Endothelial cell of umbilical vein (primary cell): ENCODE measurements around the gene BARX1. TPM values are rescaled to one million over a fixed set of nuclear protein-coding genes. Genes with fewer than 3 reads are reported as not detected.

Source experiments
- BruUV-seq: library from RNA; stranded (reverse); fragments of 400-500 nt; replicated peaks from 2 replicates; lab custom pipeline; 2021; lab: Mats Ljungman, UMichigan
- CTCF ChIA-PET: fragments of 300-600, 350-600 bp; sonication (Branson Sonifier 250); formaldehyde crosslinking; loops from one replicate; lab custom pipeline; 2021; ENCODE audit warnings: antibody characterized with exemption, inconsistent platforms; lab: Charles Lee
- POLR2A ChIA-PET: fragments of 300-600, 350-600 bp; sonication (Branson Sonifier 250); formaldehyde crosslinking; loops from one replicate; lab custom pipeline; 2021; ENCODE audit warnings: antibody characterized with exemption, inconsistent platforms; lab: Charles Lee
- DNase-seq: peaks from one replicate; pipeline ENCODE4 v3.0.0-alpha.2; 2011; ENCODE audit warnings: low read depth, low spot score
- FAIRE-seq: peaks from 2 replicates; lab custom pipeline; 2011; peaks lifted over from hg19 to GRCh38; lab: Jason Lieb, UNC
- H2AFZ ChIP-seq: 2 replicates; pipeline ENCODE4 v1.6.0; 2012; ENCODE audit warnings: low read depth, low read length, control low read depth, inconsistent platforms
- H3K27ac ChIP-seq: 2 replicates; pipeline ENCODE4 v1.5.1; 2011; ENCODE audit warnings: low read depth, mild to moderate bottlenecking, control low read depth, low read length, moderate library complexity; ENCODE audit not compliant: insufficient read depth
- H3K27me3 ChIP-seq, 2 experiments: 2 replicates each; pipeline versions ENCODE4 v1.6.0 to v1.6.1; 2011; ENCODE audit warnings: low read length in 2 of 2, mixed read lengths in 1 of 2; ENCODE audit not compliant: control insufficient read depth in 2 of 2, insufficient read depth in 2 of 2
- H3K36me3 ChIP-seq, 2 experiments: 2 replicates in 1 of 2; 3 replicates in 1 of 2; pipeline ENCODE4 v1.5.1; 2011; ENCODE audit warnings: low read length in 2 of 2, mild to moderate bottlenecking in 1 of 2, moderate library complexity in 1 of 2; ENCODE audit not compliant: control insufficient read depth in 2 of 2, insufficient read depth in 2 of 2; ENCODE audit errors: extremely low read depth in 1 of 2
- H3K4me1 ChIP-seq: 3 replicates; pipeline ENCODE4 v1.5.1; 2011; ENCODE audit warnings: mild to moderate bottlenecking, low read length; ENCODE audit not compliant: control insufficient read depth, insufficient read depth; ENCODE audit errors: extremely low read depth
- H3K4me2 ChIP-seq: 2 replicates; pipeline ENCODE4 v1.6.1; 2011; ENCODE audit warnings: low read length, control low read depth, mixed read lengths; ENCODE audit not compliant: insufficient read depth
- H3K4me3 ChIP-seq, 3 experiments: fragments of 200-600 bp in 1 of 3; sonication (generic), shearing (Covaris generic) in 1 of 3; replicated peaks in 1 of 3; 2 replicates each; pipeline ENCODE4 v1.5.1; 2011 to 2016; ENCODE audit warnings: control low read depth in 3 of 3, low read length in 3 of 3, mild to moderate bottlenecking in 2 of 3, inconsistent platforms in 1 of 3, low read depth in 1 of 3, moderate library complexity in 1 of 3; ENCODE audit not compliant: insufficient read depth in 1 of 3
- H3K79me2 ChIP-seq: 2 replicates; pipeline ENCODE4 v1.6.0; 2012; ENCODE audit warnings: low read length, inconsistent platforms; ENCODE audit not compliant: control insufficient read depth, insufficient read depth
- H3K9ac ChIP-seq: replicated peaks from 2 replicates; pipeline ENCODE3; 2011; ENCODE audit warnings: low read length, control low read depth; ENCODE audit not compliant: insufficient read depth; ENCODE audit errors: extremely low read depth
- H3K9me1 ChIP-seq: replicated peaks from 3 replicates; pipeline ENCODE4 v1.6.0; 2011; ENCODE audit warnings: mild to moderate bottlenecking, low read length; ENCODE audit not compliant: control insufficient read depth, insufficient read depth; ENCODE audit errors: extremely low read depth
- H3K9me3 ChIP-seq: replicated peaks from 2 replicates; pipeline ENCODE4 v1.5.1; 2012; ENCODE audit warnings: low read length, inconsistent platforms; ENCODE audit not compliant: control insufficient read depth, insufficient read depth
- H4K20me1 ChIP-seq: replicated peaks from 2 replicates; pipeline ENCODE3; 2011; ENCODE audit warnings: mild to moderate bottlenecking, low read length; ENCODE audit not compliant: control insufficient read depth, insufficient read depth; ENCODE audit errors: extremely low read depth
- EZH2 ChIP-seq: IDR thresholded peaks from 2 replicates; pipeline ENCODE4 v1.6.1; 2012; ENCODE audit warnings: borderline replicate concordance, low read depth, mild to moderate bottlenecking, moderate library complexity, low read length, inconsistent platforms; ENCODE audit not compliant: severe bottlenecking
- FOS ChIP-seq: IDR thresholded peaks from 2 replicates; pipeline ENCODE4 v1.6.1; 2011; ENCODE audit warnings: mild to moderate bottlenecking, low read length, moderate library complexity, borderline replicate concordance; ENCODE audit not compliant: insufficient read depth
- GATA2 ChIP-seq: IDR thresholded peaks from 2 replicates; pipeline ENCODE4 v1.7.0; 2011; ENCODE audit warnings: low read depth, mild to moderate bottlenecking, moderate library complexity, mixed read lengths, low read length; ENCODE audit not compliant: insufficient read length, insufficient read depth
- JUN ChIP-seq: IDR thresholded peaks from 2 replicates; pipeline ENCODE4 v1.6.1; 2011; ENCODE audit warnings: borderline replicate concordance, low read depth; ENCODE audit not compliant: insufficient read length, insufficient read depth
- MAX ChIP-seq: IDR thresholded peaks from 2 replicates; pipeline ENCODE4 v1.6.1; 2011; ENCODE audit not compliant: insufficient read depth, insufficient read length
- MYC ChIP-seq: IDR thresholded peaks from one replicate; pipeline ENCODE4 v1.6.1; 2011; ENCODE audit warnings: mild to moderate bottlenecking, low read depth, low read length
- POLR2A ChIP-seq: IDR thresholded peaks from 2 replicates; pipeline ENCODE4 v1.6.1; 2012; ENCODE audit warnings: low read depth, mild to moderate bottlenecking, control low read depth, low read length
- dilution Hi-C: fragments of 300-500 bp; cut with MboI; formaldehyde crosslinking; loops from one replicate; pipeline ENCODE4 v1.15.0; 2019; ENCODE audit warnings: low sequenced_read_pairs; ENCODE audit not compliant: extremely low pct_ligation_motif_present
- intact Hi-C: fragments of 100-400 bp; cut with micrococcal nuclease; formaldehyde crosslinking; loops from one replicate; pipeline ENCODE4 v1.10.0; 2022
- polyA plus RNA-seq, 4 experiments: library from polyadenylated mRNA; depleted of rRNA in 3 of 4; stranded (reverse) in 3 of 4; unstranded in 1 of 4; fragments of >200 nt; gene quantifications; 2 replicates each; pipeline versions ENCODE4 v1.2.1 to v1.2.3, GENCODE V29; 2011 to 2012; ENCODE audit warnings: missing spikeins in 1 of 4
- total RNA-seq: library from RNA; stranded (reverse); gene quantifications from 2 replicates; pipeline ENCODE4 v1.2.3, GENCODE V29; 2021

BARX1 gene
- total and polyA plus RNA-seq, 2 donors (not counting 3 experiments of a cell fraction or from before 2014, with no cell fraction given), result not detected

GRCh38 chr9:93952784-93953495, 2.2 kb downstream of the BARX1 start:
- intact Hi-C loops, result no loop called here
- FAIRE-seq (no peak), DNase-seq (no peak)
- H3K4me2 ChIP-seq, result no peak overlapping the region
- no peaks in the 10 kb centered on the region for H4K20me1 ChIP-seq
- H2AFZ ChIP-seq, result no peak overlapping the region
- H3K4me3 ChIP-seq, result no peak overlapping the region
- peaks cover 88 to 93% of the 10 kb centered on the region in 2 experiments for H3K27me3 ChIP-seq
- H3K27ac ChIP-seq, result no peak overlapping the region
- H3K4me1 ChIP-seq, result peaks cover 3% of the 10 kb centered on the region
- TF ChIP-seq POLR2A, result no peak
- TF ChIP-seq EZH2, result peak; percentile 88
- no peak for TF ChIP-seq JUN
- TF ChIP-seq MAX, result no peak
- no peak for TF ChIP-seq FOS
- dilution Hi-C loops, result no loop called here
- H3K9me1 ChIP-seq, result no peaks in the 10 kb centered on the region
- BruUV-seq, result no TSS peak
- no peak overlapping the region for H3K9ac ChIP-seq
- no peaks in the 10 kb centered on the region for H3K36me3 ChIP-seq
- CTCF ChIA-PET, result interaction anchor here (1.0 kb wide), 1 partner anchor 9 kb away, joined by 5 read pairs; no protein-coding TSS in a partner anchor
- H3K9me3 ChIP-seq, result no peaks in the 10 kb centered on the region
- no peaks in the 10 kb centered on the region for H3K79me2 ChIP-seq
- POLR2A ChIA-PET, result no interaction called here

DNA sequence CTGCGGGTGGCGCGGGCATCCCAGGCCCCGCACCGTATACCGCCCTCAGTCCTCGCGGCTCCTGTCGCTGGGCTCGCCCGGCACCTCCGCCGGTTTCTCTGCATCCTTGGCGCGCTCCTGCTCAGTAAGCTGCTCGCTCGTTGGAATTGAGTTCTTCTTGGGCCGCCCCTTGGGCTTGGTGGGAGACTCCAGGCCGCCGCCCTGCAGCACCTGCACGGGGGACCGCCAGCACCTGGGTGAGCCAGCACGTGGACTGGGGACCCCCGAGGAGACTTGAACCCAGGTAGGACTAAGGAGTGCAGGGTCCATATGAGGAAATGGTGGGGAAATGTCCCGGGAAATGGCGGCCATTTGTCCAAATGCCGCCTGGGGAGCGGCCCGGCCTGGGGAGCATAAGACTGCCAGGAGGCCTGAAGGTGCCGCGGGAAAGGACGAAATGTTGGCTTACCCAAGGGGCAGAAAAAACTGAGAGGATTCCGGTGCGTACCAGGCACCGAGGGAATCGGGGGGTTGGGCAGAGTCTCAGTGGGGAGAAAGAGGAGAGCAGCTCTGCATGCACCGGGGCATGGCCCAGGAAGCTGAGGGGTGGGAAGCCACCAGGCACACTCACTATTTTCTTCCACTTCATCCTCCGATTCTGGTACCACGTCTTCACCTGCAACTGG, 2.9 kb downstream of the BARX1 start:
- Histone ChIP-seq H3K4me1 (peaks cover 3% of the 10 kb centered on the region), H3K36me3 (no peaks in the 10 kb centered on the region), H3K4me3 (no peak overlapping the region), H4K20me1 (no peaks in the 10 kb centered on the region), H3K27ac (no peak overlapping the region), H2AFZ (no peak overlapping the region), H3K79me2 (no peaks in the 10 kb centered on the region), H3K9me3 (no peaks in the 10 kb centered on the region), H3K4me2 (no peak overlapping the region), H3K9ac (no peak overlapping the region), H3K27me3 (peaks cover 89 to 93% of the 10 kb centered on the region in 2 experiments), H3K9me1 (no peaks in the 10 kb centered on the region)
- intact Hi-C loops (no loop called here), dilution Hi-C loops (no loop called here)
- no TSS peak for BruUV-seq
- ChIA-PET POLR2A (no interaction called here), CTCF (interaction anchor here (1.0 kb wide), 1 partner anchor 10 kb away, joined by 5 read pairs; no protein-coding TSS in a partner anchor)
- DNase-seq, result no peak
- no peak for FAIRE-seq
- TF ChIP-seq POLR2A, result no peak
- TF ChIP-seq FOS, result no peak
- no peak for TF ChIP-seq GATA2
- TF ChIP-seq EZH2, result no peak
- TF ChIP-seq MAX, result no peak
- TF ChIP-seq MYC, result no peak
